Femur (tissue), 1 donor: ENCODE data around the gene SMAD9.

Experiments used
- DNase-seq: peaks from one replicate; pipeline ENCODE4 v3.0.0-alpha.2; 2017

Gene SMAD9

DNA sequence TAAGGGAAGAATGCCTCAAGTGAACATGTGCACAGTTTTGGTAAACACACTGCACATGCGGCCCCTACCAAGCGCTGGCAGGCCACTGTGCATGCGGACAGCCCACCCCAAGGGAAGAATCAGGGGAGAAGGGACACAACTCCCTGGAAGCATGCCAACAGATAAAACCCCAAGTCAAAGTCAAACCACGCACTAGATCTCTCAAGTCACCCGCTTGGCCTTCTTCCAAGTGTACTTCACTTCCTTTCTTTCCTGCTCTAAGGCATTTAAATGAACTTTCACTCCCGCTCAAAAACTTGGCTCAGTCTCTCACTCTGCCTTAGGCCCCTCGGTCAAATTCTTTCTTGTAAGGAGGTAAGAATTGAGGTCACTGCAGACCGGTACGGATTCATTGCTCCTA lies 105.6 kb downstream of the SMAD9 start:
- no peak for DNase-seq

GRCh38 chr13:36813225-36813624 lies 106.8 kb downstream of the SMAD9 start:
- DNase-seq = no peak

DNA sequence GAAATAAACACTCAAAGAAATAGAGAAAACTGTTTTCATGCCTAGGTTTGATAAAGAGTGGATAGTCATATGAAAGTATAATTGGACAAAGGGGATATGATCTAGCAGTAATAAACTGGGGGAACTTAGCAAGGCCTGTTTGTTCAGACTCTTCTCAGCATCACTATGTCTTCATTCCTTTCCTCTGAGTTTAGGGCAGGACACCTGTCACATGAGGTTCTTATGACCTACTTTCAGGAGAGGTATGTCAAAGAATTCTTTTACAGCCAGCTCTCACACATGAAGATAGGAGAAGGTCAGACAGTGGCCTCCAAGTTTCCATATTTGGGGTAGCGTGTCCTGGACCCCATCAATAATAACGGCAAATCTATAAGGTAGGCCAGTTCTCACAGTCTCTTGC lies 112.4 kb downstream of the SMAD9 start:
- DNase-seq = no peak

DNA sequence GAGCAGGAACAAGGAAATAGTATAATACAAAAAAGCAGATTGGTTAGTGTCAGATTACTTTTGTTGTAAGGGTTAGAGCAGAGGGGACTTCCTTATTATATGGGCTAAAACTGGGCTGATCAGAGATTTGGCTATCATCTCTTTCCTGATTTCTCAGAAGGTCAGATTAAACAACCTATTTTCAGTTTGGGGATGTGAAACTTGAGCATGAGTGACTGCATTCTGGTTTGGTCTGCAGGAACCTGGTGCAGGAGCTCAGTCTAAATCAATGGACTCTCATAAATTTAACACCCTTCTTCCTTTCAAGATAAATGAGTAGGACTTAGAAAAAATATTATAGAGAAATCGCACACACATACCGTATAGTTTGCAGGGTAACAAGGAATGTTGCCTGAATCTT lies 113.9 kb downstream of the SMAD9 start:
- DNase-seq = no peak

DNA sequence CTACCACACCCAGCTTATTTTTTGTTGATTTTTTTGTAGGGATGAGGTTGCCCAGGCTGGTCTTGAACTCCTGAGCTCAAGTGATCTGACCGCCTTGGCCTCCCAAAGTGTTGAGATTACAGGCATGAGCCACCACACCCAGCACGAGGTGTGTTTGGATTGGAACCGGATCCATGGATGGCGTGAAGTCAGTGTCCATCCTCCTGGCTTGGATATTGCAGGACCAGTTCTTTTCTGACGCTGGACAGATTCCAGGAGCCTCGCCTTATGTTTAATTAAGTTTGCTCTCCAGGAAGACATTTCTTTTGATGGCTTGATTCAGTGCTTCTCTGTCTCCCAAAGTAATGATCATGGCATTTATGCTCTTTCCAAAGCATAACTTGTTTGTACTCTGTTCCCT lies 115.5 kb downstream of the SMAD9 start:
- DNase-seq = no peak

DNA sequence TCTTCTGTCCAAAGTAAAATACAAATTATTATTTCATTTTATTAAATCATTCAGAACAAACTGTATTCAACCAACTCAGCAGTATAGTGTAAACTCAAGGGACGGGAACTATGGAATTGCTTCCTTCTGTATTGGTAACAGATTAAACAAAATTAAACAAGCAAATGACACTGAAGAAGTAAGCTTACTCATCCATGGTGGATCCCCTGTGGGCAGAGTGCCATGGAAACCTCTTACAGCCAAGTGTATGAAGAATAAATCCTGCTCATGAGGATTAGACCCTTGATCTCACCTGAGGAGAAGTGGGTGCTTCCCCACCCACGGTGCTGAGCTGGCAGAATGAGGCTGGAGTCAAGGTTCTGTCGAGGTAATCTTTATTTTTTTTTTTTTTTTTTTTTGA lies 119.0 kb downstream of the SMAD9 start:
- no peak for DNase-seq

DNA sequence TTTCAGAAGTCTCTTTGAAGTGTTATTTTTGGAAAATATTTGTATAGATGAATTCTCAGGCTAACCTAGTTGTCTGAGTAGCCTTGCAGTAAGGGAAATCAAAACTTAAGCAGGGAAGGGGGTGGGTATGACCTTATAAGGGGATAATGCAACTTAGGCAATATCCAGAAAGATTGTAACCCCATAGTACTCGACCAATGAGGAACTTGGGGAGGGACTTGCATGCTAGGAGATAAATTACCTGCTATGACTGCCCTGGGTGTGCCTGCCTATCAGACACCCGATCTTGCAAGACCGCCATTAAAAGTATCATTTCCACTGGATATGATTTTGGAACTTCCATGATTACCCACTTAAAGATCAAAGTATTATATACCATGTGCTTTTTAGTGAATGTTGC lies 124.0 kb downstream of the SMAD9 start:
- DNase-seq = no peak

- no peak for DNase-seq
Measured at GRCh38 chr13:36795463-36795862, 124.6 kb downstream of the SMAD9 start.
